GM23338 (cell line): ENCODE results near the gene ZNF236. TPM values are rescaled to one million over a fixed set of nuclear protein-coding genes. Genes with fewer than 3 reads are reported as not detected.

Experiments used
- ATAC-seq: fragments of 200-7000 bp; cut with Tn5 transposase; 3 replicates; pipeline ENCODE4 v1.9.1; 2020
- DNase-seq: peaks from one replicate; pipeline ENCODE4 v3.0.0-alpha.2; 2015; ENCODE audit warnings: low spot score
- H2AFZ ChIP-seq: fragments of 200-600 bp; sonication (generic); 2 replicates; pipeline ENCODE4 v1.8.0; 2016; ENCODE audit warnings: antibody characterized with exemption, mild to moderate bottlenecking, moderate library complexity
- H3F3A ChIP-seq: fragments of 200-600 bp; sonication (generic); replicated peaks from 2 replicates; pipeline ENCODE4 v1.8.0; 2017; ENCODE audit warnings: antibody characterized with exemption, mixed run types, low read depth
- H3K27ac ChIP-seq: fragments of 200-600 bp; sonication (generic); 2 replicates; pipeline ENCODE4 v1.6.1; 2016; ENCODE audit warnings: low read depth
- H3K27me3 ChIP-seq: fragments of 200-600 bp; sonication (generic); 2 replicates; pipeline ENCODE4 v1.8.0; 2016; ENCODE audit warnings: mild to moderate bottlenecking, mixed run types, moderate library complexity; ENCODE audit not compliant: insufficient read depth
- H3K36me3 ChIP-seq: fragments of 200-600 bp; sonication (generic); 2 replicates; pipeline ENCODE4 v1.8.0; 2016; ENCODE audit warnings: mild to moderate bottlenecking; ENCODE audit not compliant: insufficient read depth
- H3K4me1 ChIP-seq: fragments of 200-600 bp; sonication (generic); 2 replicates; pipeline ENCODE4 v1.8.0; 2016; ENCODE audit warnings: mild to moderate bottlenecking, moderate library complexity; ENCODE audit not compliant: insufficient read depth
- H3K4me2 ChIP-seq: fragments of 200-600 bp; sonication (generic); 2 replicates; pipeline ENCODE4 v1.7.1; 2017; ENCODE audit warnings: mixed run types
- H3K4me3 ChIP-seq: fragments of 200-600 bp; sonication (generic); 2 replicates; pipeline ENCODE4 v1.6.1; 2016; ENCODE audit warnings: mixed run types
- H3K79me2 ChIP-seq: fragments of 200-600 bp; sonication (generic); replicated peaks from 2 replicates; pipeline ENCODE4 v1.8.0; 2017; ENCODE audit warnings: mild to moderate bottlenecking; ENCODE audit not compliant: insufficient read depth
- H3K9me2 ChIP-seq: fragments of 200-600 bp; sonication (generic); 2 replicates; pipeline ENCODE4 v1.8.0; 2017; ENCODE audit not compliant: insufficient read depth
- H4K20me1 ChIP-seq: fragments of 200-600 bp; sonication (generic); replicated peaks from 2 replicates; pipeline ENCODE4 v1.8.0; 2017; ENCODE audit warnings: mild to moderate bottlenecking; ENCODE audit not compliant: insufficient read depth
- H3K27ac Mint-ChIP-seq: 2 replicates; pipeline ENCODE4 v1.8.0; 2020; ENCODE audit warnings: inconsistent platforms, mild to moderate bottlenecking, moderate library complexity, mixed read lengths
- H3K27me3 Mint-ChIP-seq: 3 replicates; pipeline ENCODE4 v1.8.0; 2022; ENCODE audit warnings: low read depth, mild to moderate bottlenecking, moderate library complexity, mixed read lengths, inconsistent platforms; ENCODE audit not compliant: insufficient read depth, poor library complexity
- H3K36me3 Mint-ChIP-seq: 3 replicates; pipeline ENCODE4 v1.8.0; 2021; ENCODE audit warnings: low read depth, mild to moderate bottlenecking, inconsistent platforms, moderate library complexity, mixed read lengths
- H3K4me1 Mint-ChIP-seq: 3 replicates; pipeline ENCODE4 v1.8.0; 2020; ENCODE audit warnings: mild to moderate bottlenecking, inconsistent platforms, mixed read lengths
- H3K4me3 Mint-ChIP-seq: 3 replicates; pipeline ENCODE4 v1.8.0; 2021; ENCODE audit warnings: moderate library complexity, mild to moderate bottlenecking, inconsistent platforms, mixed read lengths
- H3K9me3 Mint-ChIP-seq: 3 replicates; pipeline ENCODE4 v1.8.0; 2020; ENCODE audit warnings: moderate library complexity, mild to moderate bottlenecking, inconsistent platforms, mixed read lengths
- CREB1 ChIP-seq: fragments of 250-450 bp; sonication (Bioruptor Pico); IDR thresholded peaks from 2 replicates; pipeline ENCODE4 v1.5.0; 2020; ENCODE audit warnings: low read depth, mild to moderate bottlenecking, moderate library complexity
- EZH2 ChIP-seq: fragments of 200-600 bp; sonication (generic); IDR thresholded peaks from one replicate; pipeline ENCODE4 v1.8.0; 2017; ENCODE audit warnings: antibody characterized with exemption, mild to moderate bottlenecking, low read depth; ENCODE audit not compliant: unreplicated experiment
- EZH2phosphoT487 ChIP-seq: fragments of 200-600 bp; sonication (generic); IDR thresholded peaks from one replicate; pipeline ENCODE4 v1.8.1; 2018; ENCODE audit warnings: antibody characterized with exemption; ENCODE audit not compliant: unreplicated experiment
- JUNB ChIP-seq: IDR thresholded peaks from one replicate; pipeline ENCODE4 v1.6.1; 2016; ENCODE audit warnings: antibody characterized with exemption; ENCODE audit not compliant: unreplicated experiment
- ZNF331 ChIP-seq: fragments of 250-450 bp; sonication (Bioruptor Pico); IDR thresholded peaks from 2 replicates; pipeline ENCODE4 v1.5.0; 2020; ENCODE audit warnings: low read depth, mild to moderate bottlenecking, moderate library complexity
- polyA plus RNA-seq: library from polyadenylated mRNA; unstranded; fragments of >200 nt; fragmentation: Nextera tagmentation; extraction: Ambion mirVana; gene quantifications from 2 replicates; pipeline ENCODE4 v1.2.1, GENCODE V29; 2016
- total RNA-seq: library from RNA; depleted of rRNA; stranded (reverse); fragments of >200 nt; shearing (Covaris generic); gene quantifications from 2 replicates; pipeline ENCODE4 v1.2.3, GENCODE V29; 2014
- TF ChIP-seq, protein P1 (sequence below): IDR thresholded peaks from one replicate; pipeline ENCODE4 v1.6.1; 2018; ENCODE audit warnings: antibody characterized with exemption; ENCODE audit not compliant: unreplicated experiment
- TF ChIP-seq, protein P2 (sequence below): IDR thresholded peaks from 2 replicates; pipeline ENCODE4 v1.6.1; 2016; ENCODE audit warnings: antibody characterized with exemption
- TF ChIP-seq, protein P3 (sequence below): fragments of 250-450 bp; sonication (Bioruptor Pico); IDR thresholded peaks from 2 replicates; pipeline ENCODE4 v1.5.0; 2020; ENCODE audit warnings: mild to moderate bottlenecking, moderate library complexity

The ZNF236 gene
- total and polyA plus RNA-seq, 2 experiments from 2014 or later, result 8.9 to 16.3 TPM

DNA sequence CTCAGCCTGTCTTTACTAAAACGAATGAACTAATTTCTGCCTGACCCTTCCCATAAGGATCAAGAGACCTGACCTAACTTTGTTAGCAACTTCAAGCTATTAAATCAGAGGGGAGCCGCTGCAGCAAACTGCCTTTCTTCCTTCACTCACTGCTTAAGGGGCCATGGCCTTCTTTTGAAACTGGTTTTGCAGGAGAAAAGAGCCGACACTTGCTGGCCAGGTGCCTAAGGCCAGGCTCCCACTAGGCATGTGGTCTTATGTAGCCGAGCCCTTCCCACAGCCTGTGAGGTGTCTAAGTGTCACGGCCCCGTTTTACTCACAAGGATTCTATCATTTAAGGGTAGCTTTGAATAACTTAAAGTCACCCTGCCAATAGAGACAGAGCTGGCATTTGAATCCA is 130.8 kb downstream of the ZNF236 start (continued):
- TF ChIP-seq, protein P1, sequence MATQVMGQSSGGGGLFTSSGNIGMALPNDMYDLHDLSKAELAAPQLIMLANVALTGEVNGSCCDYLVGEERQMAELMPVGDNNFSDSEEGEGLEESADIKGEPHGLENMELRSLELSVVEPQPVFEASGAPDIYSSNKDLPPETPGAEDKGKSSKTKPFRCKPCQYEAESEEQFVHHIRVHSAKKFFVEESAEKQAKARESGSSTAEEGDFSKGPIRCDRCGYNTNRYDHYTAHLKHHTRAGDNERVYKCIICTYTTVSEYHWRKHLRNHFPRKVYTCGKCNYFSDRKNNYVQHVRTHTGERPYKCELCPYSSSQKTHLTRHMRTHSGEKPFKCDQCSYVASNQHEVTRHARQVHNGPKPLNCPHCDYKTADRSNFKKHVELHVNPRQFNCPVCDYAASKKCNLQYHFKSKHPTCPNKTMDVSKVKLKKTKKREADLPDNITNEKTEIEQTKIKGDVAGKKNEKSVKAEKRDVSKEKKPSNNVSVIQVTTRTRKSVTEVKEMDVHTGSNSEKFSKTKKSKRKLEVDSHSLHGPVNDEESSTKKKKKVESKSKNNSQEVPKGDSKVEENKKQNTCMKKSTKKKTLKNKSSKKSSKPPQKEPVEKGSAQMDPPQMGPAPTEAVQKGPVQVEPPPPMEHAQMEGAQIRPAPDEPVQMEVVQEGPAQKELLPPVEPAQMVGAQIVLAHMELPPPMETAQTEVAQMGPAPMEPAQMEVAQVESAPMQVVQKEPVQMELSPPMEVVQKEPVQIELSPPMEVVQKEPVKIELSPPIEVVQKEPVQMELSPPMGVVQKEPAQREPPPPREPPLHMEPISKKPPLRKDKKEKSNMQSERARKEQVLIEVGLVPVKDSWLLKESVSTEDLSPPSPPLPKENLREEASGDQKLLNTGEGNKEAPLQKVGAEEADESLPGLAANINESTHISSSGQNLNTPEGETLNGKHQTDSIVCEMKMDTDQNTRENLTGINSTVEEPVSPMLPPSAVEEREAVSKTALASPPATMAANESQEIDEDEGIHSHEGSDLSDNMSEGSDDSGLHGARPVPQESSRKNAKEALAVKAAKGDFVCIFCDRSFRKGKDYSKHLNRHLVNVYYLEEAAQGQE, result no peak
- no peak for TF ChIP-seq CREB1 (CRISPR knock-in tag)

DNA sequence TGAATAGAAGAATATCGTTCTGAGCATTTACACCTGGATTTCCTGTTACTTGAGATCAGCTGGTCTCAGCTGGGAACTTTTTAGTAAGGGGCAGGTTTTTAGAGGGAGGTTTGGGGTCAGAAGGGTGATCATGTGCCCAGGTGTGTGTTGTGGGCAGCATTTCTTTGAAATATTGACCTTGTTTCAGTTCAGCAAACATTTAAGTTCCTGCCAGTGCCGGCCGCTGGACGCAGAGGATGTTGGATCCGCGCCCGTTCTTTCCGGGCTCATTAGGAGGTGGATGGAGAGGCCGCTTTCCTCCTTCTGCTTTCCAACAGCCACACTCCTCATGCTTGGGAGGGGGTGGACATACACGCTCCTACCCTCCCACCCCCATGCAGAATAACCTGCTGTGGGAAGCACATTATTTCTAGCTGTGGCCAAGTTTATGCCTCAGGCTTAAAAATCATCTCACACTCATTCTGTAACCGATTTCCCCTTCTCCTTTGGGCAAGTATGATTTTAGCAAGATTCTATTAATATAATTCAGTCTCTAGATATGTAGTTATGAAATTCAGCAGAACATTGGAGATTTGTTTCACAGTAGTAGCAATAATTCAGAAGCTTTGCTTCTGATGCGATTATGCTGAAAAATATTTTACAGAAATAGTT is 131.4 kb downstream of the ZNF236 start:
- Histone ChIP-seq H2AFZ (no peak overlapping the region), H3K27me3 (no peaks in the 10 kb centered on the region), H3K9me2 (no peaks in the 10 kb centered on the region), H3K4me1 (no peaks in the 10 kb centered on the region), H3K79me2 (no peaks in the 10 kb centered on the region), H3K4me3 (no peak overlapping the region), H4K20me1 (no peaks in the 10 kb centered on the region; the same call in 1 of the 2 replicates), H3K27ac (no peak overlapping the region), H3K4me2 (no peak overlapping the region), H3F3A (no peaks in the 10 kb centered on the region), H3K36me3 (no peaks in the 10 kb centered on the region)
- ATAC-seq (no peak), DNase-seq (no peak)
- Mint-ChIP-seq H3K27ac (no peak overlapping the region), H3K27me3 (peaks cover 2% of the 10 kb centered on the region), H3K4me3 (no peak overlapping the region), H3K9me3 (no peaks in the 10 kb centered on the region), H3K36me3 (peaks cover 20% of the 10 kb centered on the region), H3K4me1 (peaks cover 10% of the 10 kb centered on the region; the same call in 1 of the 3 replicates)
- TF ChIP-seq, protein P2, sequence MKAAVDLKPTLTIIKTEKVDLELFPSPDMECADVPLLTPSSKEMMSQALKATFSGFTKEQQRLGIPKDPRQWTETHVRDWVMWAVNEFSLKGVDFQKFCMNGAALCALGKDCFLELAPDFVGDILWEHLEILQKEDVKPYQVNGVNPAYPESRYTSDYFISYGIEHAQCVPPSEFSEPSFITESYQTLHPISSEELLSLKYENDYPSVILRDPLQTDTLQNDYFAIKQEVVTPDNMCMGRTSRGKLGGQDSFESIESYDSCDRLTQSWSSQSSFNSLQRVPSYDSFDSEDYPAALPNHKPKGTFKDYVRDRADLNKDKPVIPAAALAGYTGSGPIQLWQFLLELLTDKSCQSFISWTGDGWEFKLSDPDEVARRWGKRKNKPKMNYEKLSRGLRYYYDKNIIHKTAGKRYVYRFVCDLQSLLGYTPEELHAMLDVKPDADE, result no peak
- TF ChIP-seq ZNF331, result no peak
- TF ChIP-seq CREB1 (CRISPR knock-in tag), result no peak
- no peak for TF ChIP-seq JUNB
- TF ChIP-seq EZH2phosphoT487, result no peak

DNA sequence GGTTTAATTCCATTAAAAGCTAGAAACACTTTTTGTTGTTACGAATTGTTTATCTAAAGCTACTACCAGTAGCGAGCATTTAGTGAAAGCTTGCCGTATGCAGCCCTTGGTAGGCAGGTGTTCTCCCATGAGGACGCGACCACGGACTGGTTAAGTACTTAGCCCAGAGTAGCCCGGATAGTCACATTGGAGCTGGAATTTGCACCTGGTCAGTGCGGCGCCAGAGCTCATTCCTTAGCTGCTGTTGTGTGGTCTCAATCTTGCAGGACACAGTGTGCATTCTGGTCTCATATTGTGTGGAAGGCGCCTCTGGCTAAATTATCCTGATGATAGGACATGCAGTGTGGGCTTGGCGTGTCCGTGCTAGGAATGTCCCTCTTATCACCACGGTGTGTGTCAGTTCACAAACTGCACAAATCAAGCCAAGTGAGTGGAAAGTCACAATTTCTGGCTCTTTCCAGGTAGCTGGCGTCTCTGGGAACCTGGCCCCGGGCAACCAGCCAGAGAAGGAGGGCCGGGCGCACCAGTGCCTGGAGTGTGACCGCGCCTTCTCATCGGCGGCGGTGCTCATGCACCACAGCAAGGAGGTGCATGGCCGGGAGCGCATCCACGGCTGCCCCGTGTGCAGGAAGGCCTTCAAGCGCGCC is 133.3 kb downstream of the ZNF236 start:
- no peak overlapping the region for H3K27ac ChIP-seq
- no peaks in the 10 kb centered on the region for H3K9me2 ChIP-seq
- Mint-ChIP-seq H3K9me3 (no peaks in the 10 kb centered on the region; the same call in 2 of the 3 replicates), H3K27ac (no peak overlapping the region), H3K4me1 (peaks cover 10% of the 10 kb centered on the region; the same call in 1 of the 3 replicates), H3K27me3 (peaks cover 4% of the 10 kb centered on the region), H3K4me3 (no peak overlapping the region), H3K36me3 (peaks cover 18% of the 10 kb centered on the region)
- H3K4me2 ChIP-seq, result no peak overlapping the region
- ATAC-seq, result no peak
- H3K4me1 ChIP-seq, result no peaks in the 10 kb centered on the region
- H3K36me3 ChIP-seq, result no peaks in the 10 kb centered on the region
- no peak overlapping the region for H2AFZ ChIP-seq
- no peak overlapping the region for H3K4me3 ChIP-seq
- H3F3A ChIP-seq, result no peaks in the 10 kb centered on the region
- H3K79me2 ChIP-seq, result no peaks in the 10 kb centered on the region
- no peaks in the 10 kb centered on the region; the same call in 1 of the 2 replicates for H4K20me1 ChIP-seq
- H3K27me3 ChIP-seq, result no peaks in the 10 kb centered on the region
- no peak for DNase-seq
- TF ChIP-seq, protein P3, sequence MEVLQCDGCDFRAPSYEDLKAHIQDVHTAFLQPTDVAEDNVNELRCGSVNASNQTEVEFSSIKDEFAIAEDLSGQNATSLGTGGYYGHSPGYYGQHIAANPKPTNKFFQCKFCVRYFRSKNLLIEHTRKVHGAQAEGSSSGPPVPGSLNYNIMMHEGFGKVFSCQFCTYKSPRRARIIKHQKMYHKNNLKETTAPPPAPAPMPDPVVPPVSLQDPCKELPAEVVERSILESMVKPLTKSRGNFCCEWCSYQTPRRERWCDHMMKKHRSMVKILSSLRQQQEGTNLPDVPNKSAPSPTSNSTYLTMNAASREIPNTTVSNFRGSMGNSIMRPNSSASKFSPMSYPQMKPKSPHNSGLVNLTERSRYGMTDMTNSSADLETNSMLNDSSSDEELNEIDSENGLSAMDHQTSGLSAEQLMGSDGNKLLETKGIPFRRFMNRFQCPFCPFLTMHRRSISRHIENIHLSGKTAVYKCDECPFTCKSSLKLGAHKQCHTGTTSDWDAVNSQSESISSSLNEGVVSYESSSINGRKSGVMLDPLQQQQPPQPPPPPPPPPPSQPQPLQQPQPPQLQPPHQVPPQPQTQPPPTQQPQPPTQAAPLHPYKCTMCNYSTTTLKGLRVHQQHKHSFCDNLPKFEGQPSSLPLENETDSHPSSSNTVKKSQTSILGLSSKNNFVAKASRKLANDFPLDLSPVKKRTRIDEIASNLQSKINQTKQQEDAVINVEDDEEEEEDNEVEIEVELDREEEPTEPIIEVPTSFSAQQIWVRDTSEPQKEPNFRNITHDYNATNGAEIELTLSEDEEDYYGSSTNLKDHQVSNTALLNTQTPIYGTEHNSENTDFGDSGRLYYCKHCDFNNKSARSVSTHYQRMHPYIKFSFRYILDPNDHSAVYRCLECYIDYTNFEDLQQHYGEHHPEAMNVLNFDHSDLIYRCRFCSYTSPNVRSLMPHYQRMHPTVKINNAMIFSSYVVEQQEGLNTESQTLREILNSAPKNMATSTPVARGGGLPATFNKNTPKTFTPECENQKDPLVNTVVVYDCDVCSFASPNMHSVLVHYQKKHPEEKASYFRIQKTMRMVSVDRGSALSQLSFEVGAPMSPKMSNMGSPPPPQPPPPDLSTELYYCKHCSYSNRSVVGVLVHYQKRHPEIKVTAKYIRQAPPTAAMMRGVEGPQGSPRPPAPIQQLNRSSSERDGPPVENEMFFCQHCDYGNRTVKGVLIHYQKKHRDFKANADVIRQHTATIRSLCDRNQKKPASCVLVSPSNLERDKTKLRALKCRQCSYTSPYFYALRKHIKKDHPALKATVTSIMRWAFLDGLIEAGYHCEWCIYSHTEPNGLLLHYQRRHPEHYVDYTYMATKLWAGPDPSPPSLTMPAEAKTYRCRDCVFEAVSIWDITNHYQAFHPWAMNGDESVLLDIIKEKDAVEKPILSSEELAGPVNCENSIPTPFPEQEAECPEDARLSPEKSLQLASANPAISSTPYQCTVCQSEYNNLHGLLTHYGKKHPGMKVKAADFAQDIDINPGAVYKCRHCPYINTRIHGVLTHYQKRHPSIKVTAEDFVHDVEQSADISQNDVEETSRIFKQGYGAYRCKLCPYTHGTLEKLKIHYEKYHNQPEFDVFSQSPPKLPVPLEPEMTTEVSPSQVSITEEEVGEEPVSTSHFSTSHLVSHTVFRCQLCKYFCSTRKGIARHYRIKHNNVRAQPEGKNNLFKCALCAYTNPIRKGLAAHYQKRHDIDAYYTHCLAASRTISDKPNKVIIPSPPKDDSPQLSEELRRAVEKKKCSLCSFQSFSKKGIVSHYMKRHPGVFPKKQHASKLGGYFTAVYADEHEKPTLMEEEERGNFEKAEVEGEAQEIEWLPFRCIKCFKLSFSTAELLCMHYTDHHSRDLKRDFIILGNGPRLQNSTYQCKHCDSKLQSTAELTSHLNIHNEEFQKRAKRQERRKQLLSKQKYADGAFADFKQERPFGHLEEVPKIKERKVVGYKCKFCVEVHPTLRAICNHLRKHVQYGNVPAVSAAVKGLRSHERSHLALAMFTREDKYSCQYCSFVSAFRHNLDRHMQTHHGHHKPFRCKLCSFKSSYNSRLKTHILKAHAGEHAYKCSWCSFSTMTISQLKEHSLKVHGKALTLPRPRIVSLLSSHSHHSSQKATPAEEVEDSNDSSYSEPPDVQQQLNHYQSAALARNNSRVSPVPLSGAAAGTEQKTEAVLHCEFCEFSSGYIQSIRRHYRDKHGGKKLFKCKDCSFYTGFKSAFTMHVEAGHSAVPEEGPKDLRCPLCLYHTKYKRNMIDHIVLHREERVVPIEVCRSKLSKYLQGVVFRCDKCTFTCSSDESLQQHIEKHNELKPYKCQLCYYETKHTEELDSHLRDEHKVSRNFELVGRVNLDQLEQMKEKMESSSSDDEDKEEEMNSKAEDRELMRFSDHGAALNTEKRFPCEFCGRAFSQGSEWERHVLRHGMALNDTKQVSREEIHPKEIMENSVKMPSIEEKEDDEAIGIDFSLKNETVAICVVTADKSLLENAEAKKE (CRISPR knock-in tag), result no peak
- TF ChIP-seq EZH2 (no peak), EZH2phosphoT487 (no peak)
